Measurements from ENCODE around the gene ENOX1. TPM values are rescaled to one million over a fixed set of nuclear protein-coding genes. Genes with fewer than 3 reads are reported as not detected.

ENOX1 gene
- total RNA-seq, 4 donors from 2014 or later, result 0.25 to 0.52 (median 0.33) TPM

GRCh38 chr13:43688227-43688907 lies 98.4 kb downstream of the ENOX1 start:
- DNase-seq (ENCODE audit: low spot score in 2 of 2), result no peak
- Histone ChIP-seq H3K9me3 (no peaks in the 10 kb centered on the region), H3K27ac (no peak overlapping the region), H3K27me3 (no peaks in the 10 kb centered on the region), H3K4me1 (no peaks in the 10 kb centered on the region), H3K4me3 (no peak overlapping the region), H3K36me3 (no peaks in the 10 kb centered on the region)
- WGBS, result 92% methylated on average over 3 of the region's 3 CpGs
- TF ChIP-seq POLR2AphosphoS5 (IDR thresholded peaks at IDR 0.05) (no peak), POLR2A (IDR thresholded peaks at IDR 0.05) (no peak), EP300 (IDR thresholded peaks at IDR 0.05) (no peak)
- TF ChIP-seq, protein P1, sequence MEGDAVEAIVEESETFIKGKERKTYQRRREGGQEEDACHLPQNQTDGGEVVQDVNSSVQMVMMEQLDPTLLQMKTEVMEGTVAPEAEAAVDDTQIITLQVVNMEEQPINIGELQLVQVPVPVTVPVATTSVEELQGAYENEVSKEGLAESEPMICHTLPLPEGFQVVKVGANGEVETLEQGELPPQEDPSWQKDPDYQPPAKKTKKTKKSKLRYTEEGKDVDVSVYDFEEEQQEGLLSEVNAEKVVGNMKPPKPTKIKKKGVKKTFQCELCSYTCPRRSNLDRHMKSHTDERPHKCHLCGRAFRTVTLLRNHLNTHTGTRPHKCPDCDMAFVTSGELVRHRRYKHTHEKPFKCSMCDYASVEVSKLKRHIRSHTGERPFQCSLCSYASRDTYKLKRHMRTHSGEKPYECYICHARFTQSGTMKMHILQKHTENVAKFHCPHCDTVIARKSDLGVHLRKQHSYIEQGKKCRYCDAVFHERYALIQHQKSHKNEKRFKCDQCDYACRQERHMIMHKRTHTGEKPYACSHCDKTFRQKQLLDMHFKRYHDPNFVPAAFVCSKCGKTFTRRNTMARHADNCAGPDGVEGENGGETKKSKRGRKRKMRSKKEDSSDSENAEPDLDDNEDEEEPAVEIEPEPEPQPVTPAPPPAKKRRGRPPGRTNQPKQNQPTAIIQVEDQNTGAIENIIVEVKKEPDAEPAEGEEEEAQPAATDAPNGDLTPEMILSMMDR (IDR thresholded peaks at IDR 0.05), result no peak

GRCh38 chr13:43687038-43687437 lies 99.7 kb downstream of the ENOX1 start:
- Histone ChIP-seq H3K27ac (no peak overlapping the region), H3K4me3 (no peak overlapping the region), H3K9me3 (no peaks in the 10 kb centered on the region), H3K4me1 (no peaks in the 10 kb centered on the region), H3K27me3 (no peaks in the 10 kb centered on the region), H3K36me3 (no peaks in the 10 kb centered on the region)
- DNase-seq (ENCODE audit: low spot score in 2 of 2), result no peak
- WGBS, result 83% methylated on average over 4 of the region's 4 CpGs
- TF ChIP-seq, protein P1 (IDR thresholded peaks at IDR 0.05), result no peak
- no peak for TF ChIP-seq POLR2A (IDR thresholded peaks at IDR 0.05)
- TF ChIP-seq EP300 (IDR thresholded peaks at IDR 0.05), result no peak
- TF ChIP-seq POLR2AphosphoS5 (IDR thresholded peaks at IDR 0.05), result no peak

DNA sequence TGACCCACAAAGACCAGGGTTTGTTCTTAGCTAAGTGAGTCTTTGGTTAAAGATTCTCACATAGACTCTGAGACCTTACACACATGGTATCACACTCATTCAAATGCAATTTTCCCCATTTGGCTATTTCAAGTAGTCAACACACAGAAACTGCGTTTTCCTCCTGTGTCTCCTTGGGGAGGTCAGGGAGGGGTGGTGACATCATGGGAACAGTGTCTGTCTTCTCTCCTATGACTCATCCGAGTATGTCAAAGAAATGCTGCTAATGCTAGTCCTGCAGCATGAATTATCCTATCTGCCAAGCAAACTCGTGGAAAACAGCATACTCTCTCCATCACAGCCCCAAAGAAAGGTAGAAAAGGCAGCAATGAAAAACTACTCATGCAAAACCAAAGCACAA lies 100.2 kb downstream of the ENOX1 start:
- WGBS, result 32% methylated on average over 3 of the region's 3 CpGs
- Histone ChIP-seq H3K36me3 (no peaks in the 10 kb centered on the region), H3K9me3 (no peaks in the 10 kb centered on the region), H3K27me3 (no peaks in the 10 kb centered on the region), H3K27ac (no peak overlapping the region), H3K4me1 (no peaks in the 10 kb centered on the region), H3K4me3 (no peak overlapping the region)
- peak in 1 of 2 donors; percentile 56 for DNase-seq (ENCODE audit: low spot score in 2 of 2)
- no peak for TF ChIP-seq POLR2AphosphoS5 (IDR thresholded peaks at IDR 0.05)
- no peak for TF ChIP-seq POLR2A (IDR thresholded peaks at IDR 0.05)
- TF ChIP-seq, protein P1 (IDR thresholded peaks at IDR 0.05), result no peak
- no peak for TF ChIP-seq EP300 (IDR thresholded peaks at IDR 0.05)

- 91% methylated on average over 9 of the region's 9 CpGs for WGBS
- H3K27me3 ChIP-seq, result no peaks in the 10 kb centered on the region
- no peak overlapping the region for H3K4me3 ChIP-seq
- no peak for DNase-seq (ENCODE audit: low spot score in 2 of 2)
- no peak overlapping the region for H3K27ac ChIP-seq
- H3K4me1 ChIP-seq, result no peaks in the 10 kb centered on the region
- no peaks in the 10 kb centered on the region for H3K36me3 ChIP-seq
- no peaks in the 10 kb centered on the region for H3K9me3 ChIP-seq
- TF ChIP-seq, protein P1 (IDR thresholded peaks at IDR 0.05), result no peak
- no peak for TF ChIP-seq EP300 (IDR thresholded peaks at IDR 0.05)
- TF ChIP-seq POLR2AphosphoS5 (IDR thresholded peaks at IDR 0.05), result no peak
- no peak for TF ChIP-seq POLR2A (IDR thresholded peaks at IDR 0.05)
Measured at GRCh38 chr13:43684963-43685725, 101.6 kb downstream of the ENOX1 start.

DNA sequence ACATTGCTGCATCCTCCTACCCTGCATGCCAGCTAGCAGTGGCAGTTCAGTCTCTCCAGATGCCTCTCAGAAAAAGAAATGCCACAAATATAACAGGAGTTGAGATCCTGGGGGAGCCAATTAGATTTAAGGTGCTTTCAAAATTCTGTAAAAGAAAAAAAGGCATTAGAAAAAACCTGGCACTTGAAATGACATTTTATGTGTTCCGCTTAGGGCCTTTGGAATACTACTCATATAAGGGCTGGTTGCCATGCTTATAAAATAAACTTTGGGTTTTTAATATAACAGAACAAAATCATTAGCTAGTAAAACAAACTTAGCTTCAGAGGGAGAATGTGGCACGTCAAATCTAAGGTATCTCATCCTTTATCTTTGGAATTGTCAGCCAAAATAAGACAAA lies 104.1 kb downstream of the ENOX1 start:
- no peak overlapping the region for H3K27ac ChIP-seq
- 59% methylated on average over 2 of the region's 2 CpGs for WGBS
- H3K36me3 ChIP-seq, result no peaks in the 10 kb centered on the region
- no peak overlapping the region for H3K4me3 ChIP-seq
- DNase-seq (ENCODE audit: low spot score in 2 of 2), result no peak
- H3K9me3 ChIP-seq, result no peaks in the 10 kb centered on the region
- no peaks in the 10 kb centered on the region for H3K27me3 ChIP-seq
- no peaks in the 10 kb centered on the region for H3K4me1 ChIP-seq
- TF ChIP-seq, protein P1 (IDR thresholded peaks at IDR 0.05), result no peak
- TF ChIP-seq EP300 (IDR thresholded peaks at IDR 0.05) (no peak), POLR2AphosphoS5 (IDR thresholded peaks at IDR 0.05) (no peak), POLR2A (IDR thresholded peaks at IDR 0.05) (no peak)
